ENCODE results near the gene MICALL2.

The MICALL2 gene

DNA sequence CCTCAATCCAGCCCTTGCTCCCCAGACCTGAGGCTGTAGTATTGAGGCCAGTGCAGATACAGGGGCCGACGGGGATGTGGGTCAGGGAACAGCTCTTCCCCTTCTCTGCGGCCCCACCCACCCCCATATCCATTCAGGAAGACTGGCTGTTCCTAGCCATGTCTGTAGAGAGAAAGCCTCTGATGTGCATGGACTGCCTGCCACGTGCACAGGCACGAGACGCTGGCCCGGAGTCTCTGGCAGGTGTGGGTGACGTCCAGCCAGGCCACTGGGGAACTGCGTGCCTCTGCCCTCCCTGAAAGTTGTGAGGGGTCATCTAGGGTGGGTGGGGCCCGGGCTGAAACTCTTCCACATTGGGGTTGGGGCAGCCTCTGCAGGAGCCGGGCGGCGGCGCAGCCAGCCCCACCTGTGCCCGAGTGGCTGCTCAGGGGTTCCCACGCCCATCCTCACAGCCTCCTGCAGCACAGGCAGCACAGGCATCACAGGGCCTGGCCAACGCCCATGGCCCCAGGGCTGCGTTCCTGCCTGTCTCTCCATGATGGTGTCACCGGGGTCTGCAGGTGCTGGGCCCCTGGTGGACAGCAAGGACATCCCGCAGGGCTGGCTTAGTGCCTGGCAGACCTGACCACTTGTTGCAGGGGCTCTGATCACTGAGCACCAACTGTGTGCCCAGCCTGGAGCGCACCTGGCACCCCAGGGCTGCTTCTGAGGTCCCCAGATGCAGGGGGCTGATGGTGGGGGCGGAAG, 27.5 kb downstream of the MICALL2 start:
- no peak for DNase-seq

DNA sequence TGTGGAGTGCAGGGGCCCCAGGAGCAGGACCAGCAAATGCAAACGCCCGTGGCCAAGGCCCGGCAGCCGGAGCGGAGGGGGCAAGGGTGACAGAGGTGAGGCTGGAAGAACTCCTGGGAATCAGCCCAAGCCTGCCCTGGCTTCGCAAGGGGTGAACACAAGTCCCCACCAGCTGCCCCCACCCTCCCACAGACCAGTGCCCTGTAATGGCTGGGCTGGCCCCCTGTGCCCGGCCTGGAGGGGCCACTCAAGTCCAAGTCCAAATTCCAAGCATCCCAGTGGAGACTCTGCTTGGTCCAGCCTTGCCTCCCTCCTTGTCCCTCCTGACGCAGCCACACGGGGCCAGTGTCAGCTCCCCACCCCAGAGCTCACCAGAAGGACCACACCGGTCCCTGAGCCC, 28.0 kb downstream of the MICALL2 start:
- no peak for DNase-seq

GRCh38 chr7:1430056-1430845, 29.0 kb downstream of the MICALL2 start:
- no peak for DNase-seq

DNA sequence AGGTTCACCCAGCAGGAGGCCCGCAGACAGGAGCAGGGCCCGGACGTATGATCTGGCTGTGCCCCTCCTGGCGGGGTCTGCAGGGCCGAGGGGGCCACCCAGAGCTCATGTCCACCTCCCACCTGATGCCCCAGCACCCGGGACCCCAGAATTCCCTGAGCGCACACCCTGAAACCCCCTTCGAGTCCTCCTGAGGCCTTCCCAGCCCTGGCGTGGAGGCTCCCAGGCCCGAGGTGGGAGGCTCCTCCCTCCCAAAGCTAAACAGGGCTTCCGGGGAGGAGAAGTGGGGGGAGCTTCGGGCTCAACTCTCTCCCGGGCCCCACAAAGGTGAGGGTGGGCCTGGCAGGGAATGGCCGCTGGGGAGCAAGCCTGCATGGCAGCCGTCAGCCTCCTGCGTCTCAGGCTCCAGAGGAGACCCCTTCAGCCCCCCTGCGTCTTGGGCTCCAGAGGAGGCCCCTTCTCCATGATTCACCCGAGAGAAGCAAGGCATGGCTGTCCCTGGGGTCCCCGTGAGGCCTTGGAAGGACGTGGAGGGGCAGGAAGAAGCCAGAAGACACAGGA, 30.2 kb downstream of the MICALL2 start:
- no peak for DNase-seq

GRCh38 chr7:1427064-1427657, 32.1 kb downstream of the MICALL2 start:
- no peak for DNase-seq

DNA sequence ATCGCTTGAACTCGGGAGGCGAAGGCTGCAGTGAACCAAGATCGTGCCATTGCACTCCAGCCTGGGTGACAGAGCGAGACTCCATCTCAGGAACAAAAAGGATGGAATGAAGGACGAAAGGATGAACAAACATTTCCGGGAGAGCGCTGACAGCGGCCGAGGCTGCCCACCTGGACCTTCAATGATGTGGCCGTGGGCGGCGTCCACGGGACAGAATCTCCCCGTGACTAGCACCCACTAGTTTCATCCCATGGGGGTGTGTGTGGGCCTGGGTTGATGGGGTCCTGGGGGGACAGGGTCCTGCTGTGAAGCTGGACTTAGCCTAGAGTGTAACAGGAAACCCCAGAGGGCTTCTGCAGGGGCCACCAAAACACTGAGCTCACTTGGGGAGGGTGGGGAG, 32.8 kb downstream of the MICALL2 start:
- no peak for DNase-seq

DNA sequence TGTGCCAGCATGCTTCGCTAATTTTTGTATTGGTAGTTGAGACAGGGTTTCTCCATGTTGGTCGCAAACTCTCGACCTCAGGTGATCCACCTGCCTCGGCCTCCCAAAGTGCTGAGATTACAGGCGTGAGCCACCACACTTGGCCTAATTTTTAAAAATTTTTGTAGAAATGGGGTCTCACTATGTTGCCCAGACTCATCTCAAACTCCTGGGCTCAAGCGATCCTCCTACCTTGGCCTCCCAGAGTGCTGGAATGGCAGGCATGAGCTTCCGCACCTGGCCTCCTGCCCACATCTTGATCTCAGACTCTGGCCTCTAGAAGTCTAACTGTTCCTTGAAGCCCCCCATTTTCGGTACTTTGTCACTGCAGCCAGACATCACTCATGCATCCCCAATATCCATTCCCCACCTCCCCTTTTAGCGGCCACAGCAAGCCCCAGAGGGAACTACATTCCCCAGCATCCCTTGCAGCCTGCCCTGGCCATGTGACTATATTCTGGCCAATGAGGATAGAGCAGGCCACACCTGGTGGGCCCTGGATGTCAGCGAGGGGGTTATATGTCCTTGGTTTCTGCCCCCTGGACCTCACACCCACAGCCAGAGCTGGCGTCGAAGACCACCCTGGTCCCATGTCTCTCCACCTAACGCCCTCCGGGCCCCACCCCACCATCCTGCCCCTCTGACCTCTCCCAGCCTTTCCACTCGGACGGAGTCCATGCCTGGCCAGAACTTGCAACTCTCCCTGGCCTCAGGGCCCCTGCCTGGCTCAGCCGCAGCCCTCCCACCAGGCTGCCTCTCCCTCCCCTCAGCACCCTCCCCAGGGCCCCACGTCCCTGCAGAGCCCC, 33.8 kb downstream of the MICALL2 start:
- no peak for DNase-seq

DNA sequence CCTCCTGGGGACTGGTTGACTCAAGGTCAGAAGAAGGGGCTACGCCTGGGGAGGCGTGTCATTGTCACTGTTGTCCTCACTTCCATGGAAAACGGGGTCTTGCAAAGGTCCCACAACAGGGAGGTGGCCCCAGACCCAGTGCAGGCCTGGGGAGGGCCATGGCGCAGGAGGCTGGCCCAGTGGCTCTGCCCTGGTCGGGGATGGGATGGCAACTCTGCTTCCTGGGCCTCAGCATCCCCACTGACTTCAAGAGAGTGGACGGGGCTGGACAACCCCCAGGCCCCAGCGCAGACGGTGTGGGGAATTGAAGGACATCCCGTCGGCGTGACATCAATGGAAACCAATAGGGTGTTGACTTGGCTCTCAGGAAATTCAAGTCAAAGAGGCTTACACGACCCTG, 35.2 kb downstream of the MICALL2 start:
- no peak for DNase-seq

DNA sequence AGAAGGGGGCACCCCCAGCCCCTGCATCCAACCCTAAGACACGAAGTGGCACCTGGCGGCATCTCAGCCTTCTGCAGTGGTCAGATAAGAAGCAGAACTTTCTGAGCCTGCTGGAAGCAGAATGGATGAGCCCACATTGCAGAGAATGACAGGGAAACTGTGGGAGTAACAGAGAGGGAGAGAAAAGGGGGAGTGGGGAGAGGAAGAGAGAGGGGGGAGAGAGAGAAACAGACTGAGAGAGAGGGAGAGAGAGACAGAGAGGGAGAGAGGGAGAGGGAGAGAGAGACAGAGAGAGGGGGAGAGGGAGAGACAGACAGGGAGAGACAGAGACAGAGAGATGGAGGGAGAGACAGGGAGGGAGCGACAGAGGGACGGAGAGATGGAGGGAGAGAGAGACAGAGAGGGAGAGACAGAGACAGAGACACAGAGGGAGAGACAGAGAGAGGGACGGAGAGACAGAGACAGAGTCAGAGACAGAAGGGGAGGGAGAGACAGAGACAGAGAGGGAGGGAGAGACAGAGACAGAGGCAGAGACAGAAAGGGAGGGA, 35.9 kb downstream of the MICALL2 start:
- no peak for DNase-seq

DNA sequence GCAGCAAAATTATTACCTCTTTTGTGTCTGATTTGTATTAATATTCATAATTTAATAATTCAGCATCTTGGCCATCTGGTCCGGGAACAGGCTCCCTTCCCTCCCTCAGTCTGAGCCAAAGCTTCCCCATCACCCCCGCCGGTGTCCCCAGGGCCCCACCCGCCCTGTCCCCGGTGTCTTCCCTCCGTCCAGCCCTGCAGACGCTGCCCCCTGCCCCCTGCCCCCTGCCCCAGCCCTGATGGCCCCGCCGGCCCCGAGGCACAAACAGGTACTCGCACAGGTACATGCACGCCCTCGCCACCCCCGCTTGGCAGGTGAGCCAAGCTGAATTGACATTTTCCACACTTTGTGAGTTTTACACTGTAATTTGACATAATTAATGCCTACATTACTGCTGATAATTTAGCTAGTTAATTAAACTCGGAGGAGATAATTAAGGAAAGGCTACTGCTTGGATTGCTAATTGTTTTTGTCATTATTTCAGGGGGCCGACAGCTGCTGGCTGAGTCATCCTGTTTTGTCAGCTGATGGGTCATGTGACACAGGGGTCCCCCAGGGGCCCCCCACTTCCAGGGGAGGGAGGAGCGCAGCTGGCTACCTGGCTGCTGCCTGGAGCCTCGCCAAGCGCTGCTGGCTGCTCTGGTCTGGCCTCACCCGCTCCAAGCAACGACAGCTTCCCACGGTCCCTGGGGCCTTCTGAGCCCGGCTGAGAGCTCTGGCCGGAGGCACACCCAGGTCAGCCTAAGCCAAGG, 36.6 kb downstream of the MICALL2 start:
- DNase-seq: no peak

DNA sequence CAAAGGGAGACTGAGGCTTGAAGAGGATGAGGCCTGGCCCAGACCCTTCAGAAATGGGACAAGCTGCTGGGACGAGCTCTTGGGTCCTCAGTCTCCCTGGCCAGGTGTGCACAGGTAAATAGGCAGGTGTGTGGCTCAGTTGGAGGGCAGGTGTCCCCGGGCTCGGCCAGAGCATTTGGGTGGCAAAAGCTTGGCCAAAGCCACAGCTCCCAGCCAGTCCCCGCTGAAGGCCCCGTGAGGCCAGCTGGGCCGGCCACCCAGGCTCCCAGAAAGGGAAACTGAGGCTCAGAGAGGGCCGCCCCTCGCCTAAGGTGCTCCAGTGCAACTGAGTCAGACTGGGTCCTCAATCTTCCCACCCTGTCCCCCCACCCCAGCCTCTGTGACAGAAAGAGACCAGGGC, 37.3 kb downstream of the MICALL2 start:
- DNase-seq: no peak

DNA sequence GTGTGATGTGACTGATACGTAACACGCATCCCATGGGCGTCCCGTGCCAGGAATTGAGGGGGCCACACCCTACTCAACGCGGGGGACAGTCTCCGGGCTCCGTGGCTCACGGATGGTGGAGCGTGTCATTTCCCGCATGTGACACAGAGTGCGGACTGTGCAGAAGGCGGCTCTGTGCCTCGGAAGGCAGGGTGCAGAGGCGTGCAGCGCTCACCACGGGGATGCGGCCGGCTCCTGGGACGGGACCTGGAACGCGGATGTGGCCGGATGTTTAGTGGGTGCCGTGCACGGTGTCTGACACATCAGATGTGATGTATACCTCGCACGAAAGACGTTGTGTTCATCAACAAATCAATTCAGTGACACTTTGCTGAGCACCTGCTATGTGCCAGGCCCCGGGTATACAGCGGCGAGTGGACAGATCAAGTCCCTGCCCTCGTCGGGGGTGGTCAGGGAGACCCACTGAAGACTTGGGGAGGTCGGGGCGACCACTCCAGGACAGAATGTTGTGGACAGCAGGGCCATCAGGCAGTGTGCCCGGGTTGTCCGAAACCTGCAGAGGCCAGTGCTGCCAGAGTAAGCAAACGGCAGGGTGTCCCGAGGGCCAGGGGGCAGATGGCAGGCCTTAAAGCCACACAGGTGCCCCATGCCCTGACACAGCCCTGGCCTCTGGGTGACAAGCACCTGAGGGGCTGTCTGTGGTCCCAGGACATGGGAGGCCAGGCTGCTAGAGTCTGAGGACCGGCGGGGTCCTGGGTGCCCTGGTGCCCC, 38.1 kb downstream of the MICALL2 start:
- no peak for DNase-seq

DNA sequence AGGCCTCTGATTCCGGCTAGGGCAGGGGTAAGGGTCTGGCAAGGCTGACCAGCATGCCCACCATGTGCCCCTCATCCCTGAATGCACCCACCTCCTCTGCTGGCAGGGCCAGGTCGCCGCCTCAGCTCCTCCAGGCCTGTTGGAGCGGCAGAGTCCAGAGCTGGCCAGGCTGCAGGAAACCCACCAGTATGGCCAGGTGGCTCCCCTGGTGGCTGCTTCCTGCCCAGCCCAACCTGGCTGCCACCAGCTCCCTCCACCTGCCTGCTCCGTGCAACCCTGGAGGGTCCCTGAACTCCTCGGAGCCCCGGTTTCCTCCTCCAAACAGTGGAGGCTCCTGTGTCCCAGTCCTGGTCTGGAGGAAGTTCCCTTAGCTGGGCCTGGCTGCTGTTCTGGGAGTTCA, 39.6 kb downstream of the MICALL2 start:
- no peak for DNase-seq

DNA sequence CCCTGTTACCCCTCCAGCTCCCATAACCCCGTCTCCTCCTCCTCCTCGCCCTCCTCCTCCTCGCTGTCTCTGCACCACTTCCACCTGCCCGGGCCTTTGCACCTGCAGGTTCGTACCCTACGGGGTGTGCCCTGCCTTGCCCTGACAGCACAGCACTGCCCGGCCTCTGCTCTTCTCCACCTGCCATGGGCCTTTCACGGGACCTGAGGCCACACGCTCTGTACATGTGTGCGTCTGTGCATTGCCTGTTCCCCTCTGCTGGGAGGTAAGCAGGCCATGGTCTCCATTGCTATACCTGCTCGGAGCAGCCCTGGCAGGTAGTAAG, 40.0 kb downstream of the MICALL2 start:
- DNase-seq: no peak

- DNase-seq: no peak
These were observed 40.6 kb downstream of the MICALL2 start for GRCh38 chr7:1418505-1419309.

GRCh38 chr7:1415389-1415990, 43.8 kb downstream of the MICALL2 start:
- DNase-seq: no peak

- no peak for DNase-seq
These were observed 45.2 kb downstream of the MICALL2 start for GRCh38 chr7:1413936-1414639.

DNA sequence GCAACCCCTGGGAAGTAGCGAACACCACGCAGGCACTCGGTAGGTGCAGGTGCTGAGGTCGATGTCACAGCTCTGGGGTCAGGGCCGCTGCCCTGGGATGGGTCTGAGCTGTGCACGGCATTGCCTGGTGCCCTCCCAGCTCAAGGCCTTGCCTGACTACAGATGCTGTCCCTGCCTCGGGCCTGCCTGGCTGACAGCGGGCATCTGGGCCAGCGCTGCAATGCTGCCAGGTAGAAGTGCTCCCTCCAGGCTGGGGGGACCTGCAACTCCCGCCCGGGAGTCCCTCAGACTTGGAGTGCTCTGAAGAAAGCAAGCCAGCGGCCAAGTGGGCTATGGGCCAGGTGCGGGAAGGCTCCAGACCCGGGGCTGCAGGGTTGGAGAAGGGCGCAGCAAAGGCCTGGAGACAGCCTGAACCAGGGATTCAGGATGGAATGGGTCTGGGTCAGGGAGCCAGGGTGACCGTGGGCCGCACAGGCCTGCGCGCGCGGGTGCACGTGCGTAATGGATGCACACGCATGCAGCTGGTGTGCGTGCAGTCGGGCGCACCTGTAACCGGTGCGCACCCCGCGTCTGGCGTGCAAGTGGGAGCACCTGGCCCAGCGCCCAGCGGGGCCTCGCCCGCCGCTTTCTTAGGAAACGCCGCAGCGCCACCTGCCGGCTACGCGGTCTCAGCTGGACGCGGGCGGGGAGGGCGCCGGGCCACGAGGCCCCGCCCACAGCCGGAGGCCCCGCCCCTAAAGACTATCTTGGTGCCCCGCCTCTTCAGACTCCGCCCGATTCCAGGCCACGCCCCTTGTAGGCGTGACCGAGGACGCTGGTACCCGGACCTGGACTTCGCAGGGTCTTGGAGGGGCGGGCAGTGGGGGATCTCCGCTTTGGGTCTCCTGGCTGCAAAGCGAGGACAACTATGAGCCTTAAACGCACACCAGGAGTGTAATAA, 46.7 kb downstream of the MICALL2 start:
- DNase-seq: peak; percentile 88

All from effector CD4-positive, alpha-beta T cell (primary cell).